A549 treated with RU486 at 1 μM for 4 hours (cell line): ENCODE data around the gene CPD. TPM values are rescaled to one million over a fixed set of nuclear protein-coding genes. Genes with fewer than 3 reads are reported as not detected.

Experiments
- total RNA-seq: library from RNA; stranded (reverse); fragments of 200-300 nt; extraction: Qiagen RNA extraction; gene quantifications from 5 replicates; pipeline ENCODE4 v1.2.3, GENCODE V29; 2022; ENCODE audit warnings: low read depth

Gene CPD
- 26.5 to 30.2 TPM (median 27.9 TPM) in 5 replicates for total RNA-seq

GRCh38 chr17:30378825-30379302 is at the start of gene CPD:
Gene CPD (plus strand): TSS chr17:30378927. CDS start chr17:30378981, 54 bp downstream.

GRCh38 chr17:30333503-30334360 is 45.0 kb upstream of the CPD start, which contains the start of gene TMIGD1:
Gene TMIGD1 (minus strand): TSS chr17:30334057. CDS start chr17:30332133, 1,924 bp downstream.

GRCh38 chr17:30477083-30477773 is 98.5 kb downstream of the CPD start, which contains the start of gene GOSR1:
Gene GOSR1 (plus strand): TSS chr17:30477408. CDS start chr17:30477434, 26 bp downstream.

Other genes starting within 250 kb of the CPD start
- gene SLC6A4, start 143.2 kb upstream of the CPD start, total RNA-seq: 0.02 to 0.06 TPM (median 0.06 TPM) in 3 of 5 replicates, not detected in the others
- gene BLMH, start 87.0 kb upstream of the CPD start, total RNA-seq: 43.9 to 53.1 TPM (median 46.9 TPM) in 5 replicates
- gene TMIGD1, start 44.9 kb upstream of the CPD start, total RNA-seq: not detected in 5 replicates
- gene GOSR1, start 98.5 kb downstream of the CPD start, total RNA-seq: 34.9 to 48.5 TPM (median 38.0 TPM) in 5 replicates